ENCODE measurements around the gene GM2A.

Gene GM2A

GRCh38 chr5:151216781-151217180 is 36.2 kb upstream of the GM2A start:
- no peak overlapping the region for H2AK5ac ChIP-seq (ENCODE audit: low read depth, low read length)
- H4K8ac ChIP-seq (ENCODE audit: low read depth, low read length): no peak overlapping the region
- no peak overlapping the region for H3K18ac ChIP-seq (ENCODE audit: low read length)
- no peak overlapping the region for H2AFZ ChIP-seq (ENCODE audit: low read length)
- H3K4ac ChIP-seq (ENCODE audit: low read length): no peak overlapping the region
- no peak overlapping the region for H3K4me2 ChIP-seq (ENCODE audit: insufficient read depth, low read length, poor library complexity, severe bottlenecking)
- H2BK5ac ChIP-seq (ENCODE audit: low read length): no peak overlapping the region
- peaks cover 0 to 5% of the 10 kb centered on the region in 2 donors for H3K4me1 ChIP-seq (ENCODE audit: control insufficient read depth in 2 of 2, insufficient read depth in 1 of 2, low read depth in 1 of 2, low read length in 2 of 2)
- H3K79me1 ChIP-seq (ENCODE audit: low read depth, low read length): no peaks in the 10 kb centered on the region
- no peak overlapping the region for H3K23ac ChIP-seq (ENCODE audit: low read depth, low read length, poor library complexity)
- no peaks in the 10 kb centered on the region for H3K9me3 ChIP-seq (replicated peaks in 1 of 2; ENCODE audit: control insufficient read depth in 2 of 2, insufficient read depth in 1 of 2, low read depth in 1 of 2, low read length in 2 of 2)
- no CpG with 5 or more reads among the region's 5 CpGs for WGBS, 2 donors (ENCODE audit: extremely low coverage in 2 of 2, insufficient read length in 2 of 2, insufficient replicate concordance in 1 of 2)
- H2BK120ac ChIP-seq (ENCODE audit: low read depth, low read length): no peak overlapping the region
- H3K14ac ChIP-seq (ENCODE audit: low read length): no peak overlapping the region
- DNase-seq (ENCODE audit: low spot score): no peak
- H3K27ac ChIP-seq (replicated peaks; ENCODE audit: low read length): no peak overlapping the region
- H3K36me3 ChIP-seq (replicated peaks in 1 of 2; ENCODE audit: control insufficient read depth in 2 of 2, insufficient read depth in 2 of 2, low read length in 2 of 2): no peaks in the 10 kb centered on the region
- no peak overlapping the region for H4K91ac ChIP-seq (ENCODE audit: low read depth, low read length, poor library complexity)
- no peak overlapping the region for H2BK12ac ChIP-seq (ENCODE audit: low read length)
- no peak overlapping the region for H2BK15ac ChIP-seq (ENCODE audit: low read length)
- peaks cover 0 to 32% (median 2%) of the 10 kb centered on the region in 3 experiments for H3K27me3 ChIP-seq (ENCODE audit: control insufficient read depth in 3 of 3, insufficient read depth in 3 of 3, low read depth in 1 of 3, low read length in 3 of 3)
- H3K9ac ChIP-seq (ENCODE audit: low read depth, low read length, poor library complexity): no peak overlapping the region
- H3K4me3 ChIP-seq (ENCODE audit: low read length in 2 of 2): no peak overlapping the region

- Histone ChIP-seq H2AFZ (ENCODE audit: low read length) (no peak overlapping the region), H3K79me1 (ENCODE audit: low read depth, low read length) (no peaks in the 10 kb centered on the region), H3K4me3 (ENCODE audit: low read length in 2 of 2) (no peak overlapping the region), H2BK12ac (ENCODE audit: low read length) (no peak overlapping the region), H3K27ac (replicated peaks; ENCODE audit: low read length) (no peak overlapping the region), H4K8ac (ENCODE audit: low read depth, low read length) (no peak overlapping the region), H2BK15ac (ENCODE audit: low read length) (no peak overlapping the region), H3K14ac (ENCODE audit: low read length) (no peak overlapping the region), H3K18ac (ENCODE audit: low read length) (no peak overlapping the region), H2AK5ac (ENCODE audit: low read depth, low read length) (no peak overlapping the region), H3K9me3 (replicated peaks in 1 of 2; ENCODE audit: control insufficient read depth in 2 of 2, insufficient read depth in 1 of 2, low read depth in 1 of 2, low read length in 2 of 2) (no peaks in the 10 kb centered on the region), H2BK5ac (ENCODE audit: low read length) (no peak overlapping the region), H3K36me3 (replicated peaks in 1 of 2; ENCODE audit: control insufficient read depth in 2 of 2, insufficient read depth in 2 of 2, low read length in 2 of 2) (no peaks in the 10 kb centered on the region), H4K91ac (ENCODE audit: low read depth, low read length, poor library complexity) (no peak overlapping the region), H3K27me3 (ENCODE audit: control insufficient read depth in 3 of 3, insufficient read depth in 3 of 3, low read depth in 1 of 3, low read length in 3 of 3) (peaks cover 0 to 46% (median 15%) of the 10 kb centered on the region in 3 experiments), H3K4me1 (ENCODE audit: control insufficient read depth in 2 of 2, insufficient read depth in 1 of 2, low read depth in 1 of 2, low read length in 2 of 2) (peaks cover 2 to 5% of the 10 kb centered on the region in 2 donors), H3K4me2 (ENCODE audit: insufficient read depth, low read length, poor library complexity, severe bottlenecking) (no peak overlapping the region), H3K9ac (ENCODE audit: low read depth, low read length, poor library complexity) (no peak overlapping the region), H3K23ac (ENCODE audit: low read depth, low read length, poor library complexity) (no peak overlapping the region), H2BK120ac (ENCODE audit: low read depth, low read length) (no peak overlapping the region), H3K4ac (ENCODE audit: low read length) (no peak overlapping the region)
- no peak for DNase-seq (ENCODE audit: low spot score)
- no CpG with 5 or more reads among the region's 6 CpGs for WGBS, 2 donors (ENCODE audit: extremely low coverage in 2 of 2, insufficient read length in 2 of 2, insufficient replicate concordance in 1 of 2)
Observed at GRCh38 chr5:151218177-151218576, 34.8 kb upstream of the GM2A start.

GRCh38 chr5:151219138-151219537 is 33.8 kb upstream of the GM2A start:
- Histone ChIP-seq H2BK12ac (ENCODE audit: low read length) (no peak overlapping the region), H3K4me2 (ENCODE audit: insufficient read depth, low read length, poor library complexity, severe bottlenecking) (no peak overlapping the region), H3K9me3 (replicated peaks in 1 of 2; ENCODE audit: control insufficient read depth in 2 of 2, insufficient read depth in 1 of 2, low read depth in 1 of 2, low read length in 2 of 2) (no peaks in the 10 kb centered on the region), H4K91ac (ENCODE audit: low read depth, low read length, poor library complexity) (no peak overlapping the region), H3K4me1 (ENCODE audit: control insufficient read depth in 2 of 2, insufficient read depth in 1 of 2, low read depth in 1 of 2, low read length in 2 of 2) (peaks cover 3 to 6% of the 10 kb centered on the region in 2 donors), H3K27me3 (ENCODE audit: control insufficient read depth in 3 of 3, insufficient read depth in 3 of 3, low read depth in 1 of 3, low read length in 3 of 3) (peaks cover 0 to 52% (median 20%) of the 10 kb centered on the region in 3 experiments), H2BK5ac (ENCODE audit: low read length) (no peak overlapping the region), H3K36me3 (replicated peaks in 1 of 2; ENCODE audit: control insufficient read depth in 2 of 2, insufficient read depth in 2 of 2, low read length in 2 of 2) (no peaks in the 10 kb centered on the region), H2AK5ac (ENCODE audit: low read depth, low read length) (peak overlapping the region; percentile 2), H4K8ac (ENCODE audit: low read depth, low read length) (no peak overlapping the region), H2BK15ac (ENCODE audit: low read length) (no peak overlapping the region), H3K14ac (ENCODE audit: low read length) (no peak overlapping the region), H3K18ac (ENCODE audit: low read length) (no peak overlapping the region), H2BK120ac (ENCODE audit: low read depth, low read length) (no peak overlapping the region), H3K4ac (ENCODE audit: low read length) (no peak overlapping the region), H3K9ac (ENCODE audit: low read depth, low read length, poor library complexity) (no peak overlapping the region), H3K27ac (replicated peaks; ENCODE audit: low read length) (no peak overlapping the region), H3K79me1 (ENCODE audit: low read depth, low read length) (no peaks in the 10 kb centered on the region), H3K23ac (ENCODE audit: low read depth, low read length, poor library complexity) (no peak overlapping the region), H2AFZ (ENCODE audit: low read length) (no peak overlapping the region), H3K4me3 (ENCODE audit: low read length in 2 of 2) (no peak overlapping the region)
- WGBS, 2 donors (ENCODE audit: extremely low coverage in 2 of 2, insufficient read length in 2 of 2, insufficient replicate concordance in 1 of 2): no CpG with 5 or more reads among the region's 9 CpGs
- DNase-seq (ENCODE audit: low spot score): no peak

- Histone ChIP-seq H3K14ac (ENCODE audit: low read length) (no peak overlapping the region), H3K79me1 (ENCODE audit: low read depth, low read length) (no peaks in the 10 kb centered on the region), H3K9ac (ENCODE audit: low read depth, low read length, poor library complexity) (no peak overlapping the region), H2BK15ac (ENCODE audit: low read length) (no peak overlapping the region), H3K36me3 (replicated peaks in 1 of 2; ENCODE audit: control insufficient read depth in 2 of 2, insufficient read depth in 2 of 2, low read length in 2 of 2) (no peaks in the 10 kb centered on the region), H3K9me3 (replicated peaks in 1 of 2; ENCODE audit: control insufficient read depth in 2 of 2, insufficient read depth in 1 of 2, low read depth in 1 of 2, low read length in 2 of 2) (no peaks in the 10 kb centered on the region), H3K4ac (ENCODE audit: low read length) (no peak overlapping the region), H3K4me3 (ENCODE audit: low read length in 2 of 2) (no peak overlapping the region), H2BK120ac (ENCODE audit: low read depth, low read length) (no peak overlapping the region), H4K8ac (ENCODE audit: low read depth, low read length) (no peak overlapping the region), H2BK5ac (ENCODE audit: low read length) (no peak overlapping the region), H3K27me3 (ENCODE audit: control insufficient read depth in 3 of 3, insufficient read depth in 3 of 3, low read depth in 1 of 3, low read length in 3 of 3) (peaks cover 0 to 52% (median 20%) of the 10 kb centered on the region in 3 experiments), H3K18ac (ENCODE audit: low read length) (no peak overlapping the region), H3K4me1 (ENCODE audit: control insufficient read depth in 2 of 2, insufficient read depth in 1 of 2, low read depth in 1 of 2, low read length in 2 of 2) (peaks cover 3 to 6% of the 10 kb centered on the region in 2 donors), H3K27ac (replicated peaks; ENCODE audit: low read length) (no peak overlapping the region), H3K23ac (ENCODE audit: low read depth, low read length, poor library complexity) (no peak overlapping the region), H2AFZ (ENCODE audit: low read length) (no peak overlapping the region), H3K4me2 (ENCODE audit: insufficient read depth, low read length, poor library complexity, severe bottlenecking) (no peak overlapping the region), H2BK12ac (ENCODE audit: low read length) (no peak overlapping the region), H2AK5ac (ENCODE audit: low read depth, low read length) (no peak overlapping the region), H4K91ac (ENCODE audit: low read depth, low read length, poor library complexity) (no peak overlapping the region)
- no CpG with 5 or more reads among the region's 7 CpGs for WGBS, 2 donors (ENCODE audit: extremely low coverage in 2 of 2, insufficient read length in 2 of 2, insufficient replicate concordance in 1 of 2)
- no peak for DNase-seq (ENCODE audit: low spot score)
Observed at GRCh38 chr5:151219789-151220188, 33.2 kb upstream of the GM2A start.
